COLO829 (cell line): ENCODE measurements around the gene SLC51B.
"Not testable (repeated sequence)": the region's sequence is repeated elsewhere in the genome, so short reads cannot be mapped to it uniquely, and the experiment has no call there.

Source experiments
- DNase-seq: peaks from one replicate; pipeline ENCODE4 v3.0.0; 2012; ENCODE audit warnings: low spot score

SLC51B gene

GRCh38 chr15:65044724-65045481, at the start of gene SLC51B:
Gene SLC51B (plus strand): TSS chr15:65045387. CDS start chr15:65050005, 4,618 bp downstream.
- DNase-seq, result no peak

GRCh38 chr15:64997066-64997465, 48.1 kb upstream of the SLC51B start:
- DNase-seq, result no peak

GRCh38 chr15:64997745-64998375, 47.3 kb upstream of the SLC51B start:
- DNase-seq, result no peak

- DNase-seq, result no peak
Measured at GRCh38 chr15:65004993-65005392, 40.2 kb upstream of the SLC51B start.

GRCh38 chr15:65006876-65007275, 38.3 kb upstream of the SLC51B start:
- DNase-seq, result no peak

- DNase-seq, result no peak
Measured at GRCh38 chr15:65008983-65009382, 36.2 kb upstream of the SLC51B start.

- not testable (repeated sequence) for DNase-seq
Measured at GRCh38 chr15:65011198-65011597, 34.0 kb upstream of the SLC51B start.

- DNase-seq, result no peak
Measured at GRCh38 chr15:65020419-65020818, 24.8 kb upstream of the SLC51B start.

GRCh38 chr15:65021488-65021887, 23.7 kb upstream of the SLC51B start:
- no peak for DNase-seq

- DNase-seq, result no peak
Measured at GRCh38 chr15:65026756-65027155, 18.4 kb upstream of the SLC51B start.

GRCh38 chr15:65027593-65027992, 17.6 kb upstream of the SLC51B start:
- no peak for DNase-seq

GRCh38 chr15:65028338-65028737, 16.8 kb upstream of the SLC51B start:
- DNase-seq, result no peak

GRCh38 chr15:65028921-65029735, 16.1 kb upstream of the SLC51B start, which contains the start of gene MTFMT:
Gene MTFMT (minus strand): TSS chr15:65029639. CDS start chr15:65029613, 26 bp downstream.
- DNase-seq, result peak; percentile 87

GRCh38 chr15:65029736-65030208, 15.4 kb upstream of the SLC51B start:
- DNase-seq, result no peak

- DNase-seq, result no peak
Measured at GRCh38 chr15:65032801-65033537, 12.2 kb upstream of the SLC51B start.

- DNase-seq, result peak; percentile 39
Measured at GRCh38 chr15:65033659-65034269, 11.4 kb upstream of the SLC51B start.

GRCh38 chr15:65034719-65035118, 10.5 kb upstream of the SLC51B start:
- no peak for DNase-seq

GRCh38 chr15:65037309-65037708, 7.9 kb upstream of the SLC51B start:
- DNase-seq, result no peak

GRCh38 chr15:65038428-65038827, 6.8 kb upstream of the SLC51B start:
- no peak for DNase-seq

GRCh38 chr15:65038836-65039235, 6.4 kb upstream of the SLC51B start:
- no peak for DNase-seq

- no peak for DNase-seq
Measured at GRCh38 chr15:65040461-65040860, 4.7 kb upstream of the SLC51B start.
